Measurements from ENCODE around the gene ERCC4.

The ERCC4 gene

DNA sequence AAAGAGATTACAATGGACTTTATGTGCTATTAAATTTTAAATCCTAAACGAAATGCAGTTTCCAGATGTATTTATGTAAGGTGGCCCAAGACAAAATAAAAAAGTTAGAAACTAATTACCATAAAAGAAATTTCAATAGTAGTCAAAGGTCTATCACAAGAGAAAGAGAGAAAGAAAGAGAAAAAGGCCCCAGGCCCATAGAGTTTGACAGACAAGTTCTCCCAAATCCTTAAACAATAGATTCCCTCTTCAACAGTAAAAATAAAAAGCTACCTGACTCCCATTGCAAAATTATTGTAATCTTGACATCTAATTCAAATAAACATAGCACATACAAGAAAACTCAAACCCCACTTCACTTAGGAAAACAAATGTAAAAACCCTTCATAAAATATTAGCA is 8.6 kb upstream of the ERCC4 start:
- no peak for DNase-seq (ENCODE audit: low spot score)

DNA sequence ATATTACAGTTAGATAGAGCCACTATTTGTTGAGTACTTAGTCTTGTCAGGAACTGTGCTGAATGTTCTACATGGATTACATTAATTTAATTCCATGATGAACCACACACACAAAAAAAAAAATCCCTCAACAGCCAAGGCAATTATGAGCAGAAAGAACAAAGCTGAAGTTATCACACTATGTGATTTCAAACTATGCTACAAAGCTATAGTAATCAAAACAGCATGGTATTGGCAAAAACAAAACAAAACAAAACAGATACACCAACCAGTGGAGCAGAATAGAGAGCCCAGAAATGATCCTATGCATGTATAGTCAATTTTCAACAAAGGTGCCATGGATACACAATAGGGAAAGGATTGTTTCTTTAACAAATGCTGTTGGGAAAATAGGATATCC is 8.1 kb upstream of the ERCC4 start:
- no peak for DNase-seq (ENCODE audit: low spot score)

DNA sequence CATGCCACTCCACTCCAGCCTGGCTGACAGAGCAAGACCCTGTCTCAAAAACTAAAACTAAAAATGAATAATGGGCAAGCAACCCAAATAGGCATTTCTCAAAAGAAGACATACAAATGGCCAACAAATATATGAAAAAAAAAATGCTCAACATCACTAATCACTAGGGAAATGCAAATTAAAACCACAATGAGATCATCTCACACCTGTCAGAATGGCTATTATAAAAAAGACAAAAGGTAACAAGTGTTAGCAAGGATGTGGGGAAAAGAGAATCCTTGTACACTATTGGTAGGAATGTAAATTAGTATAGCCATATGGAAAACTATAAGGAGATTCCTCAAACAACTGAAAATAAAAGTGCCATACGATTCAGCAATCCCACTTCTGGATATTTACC is 7.1 kb upstream of the ERCC4 start:
- DNase-seq (ENCODE audit: low spot score) = no peak

DNA sequence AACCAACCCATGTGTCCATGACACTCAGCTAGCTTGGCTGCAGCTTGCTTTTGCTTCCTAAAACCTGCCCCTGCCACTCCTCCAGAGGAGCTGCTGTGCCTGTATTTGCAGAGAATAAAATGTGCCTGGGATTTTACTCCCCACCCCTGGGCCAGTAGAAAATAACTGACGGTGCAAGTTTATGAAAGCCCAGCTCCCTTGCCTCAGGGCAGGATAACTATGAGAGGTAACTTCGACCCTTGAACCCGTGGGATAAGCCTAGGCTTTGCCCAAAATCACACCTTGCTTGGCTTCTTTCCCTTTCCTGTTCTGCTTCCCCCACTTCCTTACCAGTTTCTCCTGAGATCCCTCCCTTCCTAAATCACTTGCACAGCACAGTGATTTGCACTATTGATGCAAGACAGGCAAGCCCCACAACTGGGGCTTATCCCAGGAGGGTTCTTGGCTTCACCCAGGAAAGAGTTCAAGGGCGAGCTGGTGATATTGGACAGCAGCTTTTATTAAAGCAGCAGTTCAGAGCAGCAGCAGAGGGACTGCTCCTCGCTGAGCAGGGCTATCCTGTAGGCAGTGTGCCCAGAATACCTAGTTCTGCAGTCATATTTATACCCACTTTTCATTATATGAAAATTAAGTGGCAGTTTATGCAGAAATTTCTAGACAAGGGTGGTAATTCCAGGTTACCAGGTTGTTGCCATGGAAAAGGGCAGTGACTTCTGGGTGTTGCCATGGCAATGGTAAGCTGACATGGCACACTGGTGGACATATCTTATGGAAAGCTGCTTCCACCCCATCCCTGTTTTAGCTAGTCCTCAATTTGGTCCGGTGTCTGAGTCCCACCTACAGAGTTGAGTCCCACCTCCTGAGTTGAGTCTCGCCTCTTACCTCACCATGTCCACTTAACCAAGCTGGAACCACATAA is 6.3 kb upstream of the ERCC4 start:
- no peak for DNase-seq (ENCODE audit: low spot score)

DNA sequence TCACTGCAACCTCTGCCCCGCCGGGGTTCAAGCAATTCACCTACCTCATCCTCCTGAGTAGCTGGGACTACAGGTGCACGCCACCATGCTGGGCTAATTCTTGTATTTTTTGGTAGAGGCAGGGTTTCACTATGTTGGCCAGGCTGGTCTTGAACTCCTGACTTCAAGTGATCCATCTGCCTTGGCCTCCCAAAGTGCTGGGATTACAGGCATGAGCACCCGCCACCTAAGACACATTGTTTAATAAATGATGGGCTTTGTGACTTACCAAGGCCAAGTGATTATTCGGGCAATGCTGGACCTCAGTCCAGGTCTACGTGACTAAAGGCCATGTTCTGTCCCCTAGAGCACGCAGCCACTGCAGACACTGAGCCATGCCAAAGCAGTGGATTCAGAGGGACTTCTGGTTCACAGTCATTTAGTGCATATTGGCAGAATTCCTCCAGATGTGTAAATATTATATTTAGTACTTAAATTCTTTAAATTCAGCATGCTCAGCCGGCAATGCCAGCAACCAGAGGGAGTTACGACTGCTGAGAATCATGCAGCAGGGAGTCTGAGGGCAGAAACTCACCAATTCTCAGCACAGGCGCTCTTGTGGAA is 4.8 kb upstream of the ERCC4 start:
- DNase-seq (ENCODE audit: low spot score) = no peak

DNA sequence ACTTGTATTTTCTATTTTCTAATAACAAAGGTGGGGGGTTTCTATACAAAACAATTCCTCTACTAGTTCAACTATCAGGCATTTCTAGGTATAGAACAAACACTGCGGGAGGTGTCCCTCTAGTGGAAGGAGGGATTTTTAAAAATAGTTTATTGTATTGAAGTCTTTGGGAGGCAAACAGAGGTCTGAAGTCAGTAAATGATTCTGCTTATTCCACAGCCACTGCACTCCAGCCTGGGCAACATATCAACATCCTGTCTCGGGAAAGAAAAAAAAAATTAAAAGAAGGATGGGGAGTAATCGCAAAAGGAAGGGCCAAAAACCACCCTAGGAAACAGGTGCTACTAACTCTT is 648 bp upstream of the ERCC4 start:
- DNase-seq (ENCODE audit: low spot score) = peak; percentile 34

DNA sequence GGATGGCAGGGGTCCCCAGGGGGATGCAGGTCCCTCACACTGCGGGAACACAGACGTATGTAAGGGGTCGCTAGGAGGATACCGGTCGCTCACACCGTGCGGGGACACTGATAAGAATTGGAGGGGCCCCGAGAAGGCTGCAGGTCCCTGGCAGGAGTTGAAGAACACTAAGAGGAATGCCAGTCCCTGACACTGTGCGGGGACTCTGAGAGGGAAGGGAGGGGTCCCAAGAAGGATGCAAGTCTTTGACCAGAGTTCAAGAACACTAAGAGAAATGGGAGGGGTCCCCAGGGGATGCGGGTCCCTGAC is 510 bp downstream of the ERCC4 start:
- no peak for DNase-seq (ENCODE audit: low spot score)

DNA sequence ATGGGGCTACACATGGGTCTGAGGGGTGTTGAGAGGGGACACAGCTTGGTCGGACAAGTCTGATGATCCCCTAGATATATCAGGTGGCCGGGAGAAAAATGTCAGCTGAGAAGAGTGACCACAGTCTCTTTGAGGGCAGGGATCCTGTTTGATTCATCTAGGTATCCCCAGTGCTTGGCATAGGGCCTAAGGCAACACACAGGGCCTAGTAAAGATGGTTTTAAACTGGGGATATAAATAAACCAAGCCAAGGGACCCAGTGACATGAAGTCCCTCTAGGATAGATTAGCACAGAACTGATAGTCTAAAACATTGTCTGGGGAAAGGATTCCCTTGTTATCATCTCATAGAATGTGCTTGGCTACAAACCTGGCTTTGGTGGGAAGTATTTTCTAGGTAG is 1.4 kb downstream of the ERCC4 start:
- no peak for DNase-seq (ENCODE audit: low spot score)

DNA sequence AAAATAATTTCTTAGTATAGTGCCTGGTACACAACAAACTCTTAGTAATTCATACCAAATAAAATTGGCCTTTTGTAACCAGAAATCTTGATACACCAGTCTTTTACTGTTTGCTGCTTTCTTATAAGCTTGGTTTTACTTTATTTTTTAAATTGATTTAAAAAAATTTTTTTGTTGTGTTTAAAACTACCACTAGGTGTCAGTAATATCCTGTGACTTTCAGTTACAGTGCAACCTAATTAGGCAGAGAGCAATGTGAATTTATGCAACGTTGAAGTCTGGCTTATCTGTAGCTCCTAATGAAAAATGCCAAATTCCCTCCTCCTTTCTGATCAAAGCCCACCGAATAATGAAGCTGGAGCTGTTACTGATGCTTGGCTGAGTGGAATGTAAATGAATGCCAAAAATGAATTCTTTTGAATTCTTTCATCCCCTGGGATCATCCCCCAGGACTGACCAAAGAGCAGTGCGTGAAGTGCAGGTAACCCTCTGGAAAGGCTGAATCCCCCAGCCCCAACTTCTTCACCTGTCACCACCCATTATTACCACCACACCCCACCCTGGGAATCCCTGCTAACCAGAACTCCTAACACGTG is 3.8 kb downstream of the ERCC4 start:
- peak; percentile 37 for DNase-seq (ENCODE audit: low spot score)

DNA sequence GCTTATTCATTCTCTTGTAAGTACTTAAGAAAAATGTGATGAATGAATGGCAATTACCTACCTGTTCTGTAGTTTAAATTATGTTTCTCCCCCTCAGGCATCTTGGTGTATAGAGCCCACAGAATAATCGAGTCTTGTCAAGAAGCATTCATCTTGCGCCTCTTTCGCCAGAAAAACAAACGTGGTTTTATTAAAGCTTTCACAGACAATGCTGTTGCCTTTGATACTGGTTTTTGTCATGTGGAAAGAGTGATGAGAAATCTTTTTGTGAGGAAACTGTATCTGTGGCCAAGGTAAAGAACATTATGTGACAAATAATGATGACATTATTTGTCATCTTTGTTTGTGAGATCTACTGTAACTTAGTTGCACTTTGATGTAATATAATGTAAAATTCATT is 6.5 kb downstream of the ERCC4 start:
- DNase-seq (ENCODE audit: low spot score) = no peak

DNA sequence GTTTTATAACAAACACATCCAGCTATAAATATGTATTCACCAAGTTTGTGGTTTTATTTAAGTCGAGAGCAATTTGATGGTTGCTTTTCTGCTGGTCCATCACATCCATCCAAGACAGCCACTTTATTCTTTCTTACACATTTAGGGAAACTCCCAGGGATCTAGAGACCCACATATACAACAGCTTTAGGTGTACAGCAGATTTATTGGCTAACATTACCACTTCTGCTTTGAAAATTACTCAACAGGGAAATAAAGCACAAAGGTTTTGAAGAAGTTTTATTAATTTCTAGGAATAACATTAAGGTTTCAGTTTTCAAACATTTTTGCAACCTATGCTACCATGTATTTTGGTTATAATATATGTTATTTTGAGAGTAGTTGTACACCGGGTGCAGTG is 6.9 kb downstream of the ERCC4 start:
- DNase-seq (ENCODE audit: low spot score) = no peak

DNA sequence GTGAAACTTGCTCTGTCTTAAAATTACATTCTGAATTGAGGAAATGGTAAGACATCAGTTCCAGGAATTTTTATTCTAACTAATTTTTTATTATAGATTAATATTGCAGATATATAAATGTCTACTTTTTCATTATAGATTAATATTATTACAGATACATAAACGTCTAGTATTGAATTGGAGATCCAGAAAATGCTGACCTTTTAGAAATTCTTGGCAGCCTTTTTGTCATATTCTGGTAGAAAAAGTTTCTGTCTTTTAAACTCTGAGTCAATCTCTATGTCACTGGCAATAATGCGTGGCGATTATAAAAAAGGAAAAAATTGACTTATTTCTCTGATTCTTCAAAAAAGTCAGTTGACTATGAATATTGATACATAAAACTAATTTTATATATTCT is 8.7 kb downstream of the ERCC4 start:
- no peak for DNase-seq (ENCODE audit: low spot score)

DNA sequence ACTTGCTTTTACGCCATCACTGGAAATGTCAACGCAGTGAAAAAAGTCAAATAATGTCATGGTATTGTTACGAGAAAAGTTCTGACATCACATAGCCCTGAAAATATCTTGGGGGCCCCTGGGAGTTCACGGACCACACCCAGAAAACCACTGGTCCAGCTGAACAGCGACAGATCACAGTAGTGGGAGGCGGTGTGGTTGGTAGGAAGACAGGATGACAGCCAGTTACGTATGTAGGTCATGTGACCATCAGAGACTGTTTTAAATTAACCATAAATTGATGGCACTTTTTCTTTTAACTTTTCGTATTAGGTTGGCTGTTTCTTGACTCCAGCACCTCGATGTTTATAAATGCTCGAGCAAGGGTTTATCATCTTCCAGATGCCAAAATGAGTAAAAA is 11.9 kb downstream of the ERCC4 start:
- DNase-seq (ENCODE audit: low spot score) = no peak

DNA sequence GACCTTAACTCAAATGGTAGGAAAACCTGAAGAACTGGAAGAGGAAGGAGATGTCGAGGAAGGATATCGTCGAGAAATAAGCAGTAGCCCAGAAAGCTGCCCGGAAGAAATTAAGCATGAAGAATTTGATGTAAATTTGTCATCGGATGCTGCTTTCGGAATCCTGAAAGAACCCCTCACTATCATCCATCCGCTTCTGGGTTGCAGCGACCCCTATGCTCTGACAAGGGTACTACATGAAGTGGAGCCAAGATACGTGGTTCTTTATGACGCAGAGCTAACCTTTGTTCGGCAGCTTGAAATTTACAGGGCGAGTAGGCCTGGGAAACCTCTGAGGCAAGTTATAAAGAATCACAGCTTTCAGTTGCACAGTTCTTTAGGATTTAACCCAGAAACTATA is 15.5 kb downstream of the ERCC4 start:
- no peak for DNase-seq (ENCODE audit: low spot score)

DNA sequence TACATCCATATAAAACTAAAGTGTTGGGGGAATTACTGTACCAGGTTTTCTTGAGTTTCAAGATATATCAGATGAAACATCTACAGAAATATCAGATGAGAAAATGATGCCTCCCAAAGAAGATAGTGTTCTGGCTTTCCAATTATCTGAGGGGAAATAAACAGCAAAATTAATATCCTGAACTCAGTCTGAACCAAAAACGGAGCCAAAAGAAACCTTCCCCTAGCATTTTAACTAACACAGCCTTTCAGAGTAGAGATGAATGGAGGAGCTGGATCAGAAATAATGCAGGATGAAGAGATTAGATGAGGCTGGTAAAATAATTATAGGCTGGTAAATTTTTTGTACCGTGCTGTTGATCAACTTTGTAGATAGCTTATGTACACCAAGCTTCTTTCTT is 16.2 kb downstream of the ERCC4 start:
- DNase-seq (ENCODE audit: low spot score) = no peak

DNA sequence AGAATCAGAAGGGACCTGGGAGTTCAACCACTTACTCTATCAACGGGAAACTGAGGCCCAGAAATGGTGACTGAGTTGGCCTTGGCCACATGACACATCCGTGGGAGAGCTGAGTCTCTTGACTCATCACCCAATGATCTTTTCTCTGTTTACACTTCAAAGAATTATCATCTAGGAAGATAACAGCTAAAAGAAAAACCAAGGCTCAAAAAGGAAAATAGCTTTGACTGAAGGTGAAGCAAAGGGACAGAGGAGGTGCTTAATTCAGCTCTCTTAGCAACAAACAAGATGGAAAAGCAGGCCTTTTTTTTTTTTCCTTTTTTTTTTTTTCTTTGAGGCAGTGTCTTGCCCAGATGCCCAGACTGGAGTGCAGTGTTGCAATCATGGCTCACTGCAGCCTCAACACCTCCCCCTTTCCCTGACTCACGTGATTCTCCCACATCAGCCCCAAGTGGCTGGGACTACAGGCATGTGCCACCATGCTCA is 16.7 kb downstream of the ERCC4 start:
- no peak for DNase-seq (ENCODE audit: low spot score)

DNA sequence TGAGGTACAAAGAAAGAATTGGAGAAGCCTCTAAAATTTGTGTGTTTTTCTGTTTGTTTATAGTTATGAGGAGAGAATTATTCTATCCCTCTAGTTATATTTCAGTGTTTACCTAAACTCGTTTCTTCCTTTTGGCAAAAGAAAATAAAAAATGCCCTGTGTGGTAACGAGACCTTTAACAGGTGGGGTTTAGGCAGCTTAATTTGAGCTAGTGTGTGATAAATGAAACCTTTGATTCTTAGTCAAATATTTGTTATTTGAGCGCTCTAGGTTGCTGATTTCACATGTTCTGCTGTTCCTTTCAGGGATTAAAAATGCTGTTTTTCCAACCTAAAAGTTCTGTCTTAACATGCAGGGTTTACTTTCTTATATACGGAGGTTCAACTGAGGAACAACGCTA is 17.5 kb downstream of the ERCC4 start:
- DNase-seq (ENCODE audit: low spot score) = no peak

DNA sequence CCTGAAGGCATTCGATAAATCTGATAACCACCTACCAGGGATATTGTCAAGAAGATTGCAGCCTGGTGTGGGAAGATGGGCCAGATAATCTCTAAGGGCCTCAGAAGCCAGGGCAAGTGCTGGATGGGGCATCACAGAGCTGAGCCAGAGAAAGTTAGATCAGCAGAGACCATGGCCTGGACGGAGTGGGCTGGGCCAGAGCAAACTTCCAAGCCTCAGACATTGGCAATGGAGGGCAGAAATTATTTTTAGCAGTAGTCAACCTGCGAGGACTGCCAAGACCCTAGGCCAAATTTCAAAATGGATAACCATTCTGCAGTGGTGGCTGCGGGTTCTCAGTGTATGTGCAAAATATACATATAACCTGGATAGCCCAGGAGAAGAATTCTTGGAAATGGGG is 18.5 kb downstream of the ERCC4 start:
- DNase-seq (ENCODE audit: low spot score) = no peak

DNA sequence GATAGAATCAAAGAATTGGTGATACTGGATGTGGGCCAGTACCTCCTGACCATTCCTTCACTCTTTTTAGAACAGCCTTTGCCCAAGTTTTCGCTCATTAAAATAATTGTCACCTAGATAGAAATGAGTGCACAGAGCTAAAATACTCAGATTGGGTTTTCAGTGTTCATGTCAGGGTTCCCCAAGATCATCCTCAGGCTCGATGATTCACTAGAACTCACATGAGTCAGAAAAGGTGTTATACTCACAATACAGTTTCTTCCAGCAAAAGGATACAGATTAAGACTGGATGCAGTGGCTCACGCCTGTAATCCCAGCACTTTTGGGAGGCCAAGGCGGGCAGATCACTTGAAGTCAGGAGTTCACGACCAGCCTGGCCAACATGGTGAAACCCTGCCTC is 19.9 kb downstream of the ERCC4 start:
- no peak for DNase-seq (ENCODE audit: low spot score)

DNA sequence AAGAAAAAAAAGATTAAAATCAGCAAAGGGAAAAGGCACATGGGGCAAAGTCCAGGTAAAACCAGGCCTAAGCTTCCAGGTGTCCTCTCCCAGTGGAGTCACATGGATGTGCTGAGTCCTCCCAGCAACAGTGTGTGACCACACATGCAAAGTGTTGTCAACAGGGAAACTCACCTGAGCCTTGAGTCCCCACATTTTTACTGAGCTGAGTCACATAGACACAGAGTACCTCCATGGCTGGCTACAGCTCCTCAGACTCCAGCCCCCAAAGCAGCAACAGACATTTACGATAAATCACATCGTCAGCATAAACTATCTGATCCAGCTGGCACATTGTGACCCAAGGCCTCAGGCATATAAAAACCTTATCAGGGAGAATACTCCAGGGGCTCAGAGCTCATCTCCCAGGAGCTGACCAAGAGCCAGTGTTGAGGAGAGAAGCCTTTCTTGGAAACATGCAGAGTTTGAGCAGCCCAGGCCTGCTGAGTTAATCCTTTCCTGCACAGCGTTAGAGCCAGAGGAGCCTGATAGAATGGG is 20.5 kb downstream of the ERCC4 start:
- no peak for DNase-seq (ENCODE audit: low spot score)

DNA sequence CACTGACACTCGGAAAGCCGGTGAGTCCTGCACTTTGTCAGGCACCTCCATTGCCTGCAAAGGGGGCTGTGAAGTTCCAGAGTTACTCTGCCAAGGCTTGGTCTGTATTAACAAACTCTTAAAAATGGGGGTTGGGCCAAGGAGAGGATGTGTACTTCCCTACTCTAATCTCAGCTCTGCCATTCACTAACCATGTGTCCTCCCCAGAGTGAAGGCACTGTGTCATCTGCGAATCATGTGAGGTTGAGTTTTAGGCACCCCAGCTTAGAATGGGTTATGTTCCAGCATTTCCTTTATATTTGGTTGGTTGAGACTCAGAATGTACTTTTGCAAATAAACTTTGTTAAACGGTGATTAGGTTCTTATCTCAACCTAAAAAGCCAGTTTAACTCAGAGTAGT is 24.9 kb downstream of the ERCC4 start:
- no peak for DNase-seq (ENCODE audit: low spot score)

DNA sequence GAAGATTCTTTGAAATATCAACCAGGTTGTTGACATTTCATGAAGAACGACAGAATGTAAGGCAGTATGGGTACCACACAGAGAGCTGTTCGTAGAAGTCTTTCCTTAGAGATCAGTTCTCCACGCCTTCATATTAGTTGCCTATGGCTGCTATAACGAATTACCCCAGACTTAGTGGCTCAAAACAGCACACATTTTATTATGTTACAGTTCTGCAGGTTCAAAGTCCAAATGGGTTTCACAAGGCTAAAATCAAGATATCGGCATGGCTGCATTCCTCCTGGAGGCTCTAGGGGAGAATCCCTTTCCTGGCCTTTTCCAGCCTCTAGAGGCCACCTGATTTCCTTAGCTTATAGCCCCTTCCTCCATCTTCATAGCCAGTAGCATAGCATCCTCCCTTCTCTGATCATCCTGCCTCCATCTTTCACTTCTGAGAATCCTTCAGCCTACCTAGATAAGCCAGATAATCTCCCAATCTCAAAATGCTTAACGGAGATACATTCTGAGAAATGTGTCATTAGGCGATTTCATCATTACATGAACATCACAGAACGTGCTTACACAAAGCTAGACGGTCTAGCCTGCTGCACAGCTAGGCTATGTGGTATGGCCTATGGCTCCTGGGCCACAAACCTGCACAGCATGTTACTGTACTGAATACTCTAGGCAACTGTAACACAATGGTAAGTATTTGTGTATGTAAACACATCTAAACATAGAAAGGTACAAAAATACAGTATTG is 26.0 kb downstream of the ERCC4 start:
- no peak for DNase-seq (ENCODE audit: low spot score)

DNA sequence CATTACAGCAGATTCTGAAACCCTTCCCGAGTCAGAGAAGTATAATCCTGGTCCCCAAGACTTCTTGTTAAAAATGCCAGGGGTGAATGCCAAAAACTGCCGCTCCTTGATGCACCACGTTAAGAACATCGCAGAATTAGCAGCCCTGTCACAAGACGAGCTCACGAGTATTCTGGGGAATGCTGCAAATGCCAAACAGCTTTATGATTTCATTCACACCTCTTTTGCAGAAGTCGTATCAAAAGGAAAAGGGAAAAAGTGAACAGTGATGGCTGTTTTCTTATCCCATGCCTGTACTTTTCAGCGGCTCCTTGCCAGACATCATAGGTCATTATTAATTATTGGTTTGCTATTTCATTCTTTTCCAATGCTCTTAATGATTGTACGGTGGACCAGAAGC is 28.1 kb downstream of the ERCC4 start:
- no peak for DNase-seq (ENCODE audit: low spot score)

Measured in D341Med (cell line).